ENCODE data around the gene UCP2. TPM values are rescaled to one million over a fixed set of nuclear protein-coding genes. Genes with fewer than 3 reads are reported as not detected.

The UCP2 gene
- total RNA-seq, 1 donor from 2014 or later: 76.8 TPM

- no peak for DNase-seq (ENCODE audit: low spot score)
Measured at GRCh38 chr11:73972620-73973449, 9.8 kb downstream of the UCP2 start.

DNA sequence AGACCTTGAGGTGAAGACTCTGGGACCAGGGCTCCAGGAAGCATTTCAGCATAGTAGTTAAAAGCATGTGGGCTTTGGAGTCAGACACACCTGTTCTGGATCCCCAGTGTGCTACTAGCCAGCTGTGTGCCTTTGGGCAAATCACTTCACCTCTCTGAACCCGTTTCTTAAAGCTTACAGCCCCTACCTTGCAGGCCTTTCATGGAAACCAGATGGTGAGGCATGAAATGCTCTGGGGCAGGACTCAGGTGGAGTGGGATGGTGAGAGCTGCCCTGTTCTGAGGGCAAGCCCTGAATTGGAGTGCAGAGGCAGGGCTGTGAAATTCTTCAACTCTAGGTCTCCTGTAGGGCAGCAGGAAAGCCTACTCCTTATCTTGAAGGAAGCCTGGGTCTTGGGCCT is 10.5 kb downstream of the UCP2 start:
- no peak for DNase-seq (ENCODE audit: low spot score)

- DNase-seq (ENCODE audit: low spot score): no peak
Measured at GRCh38 chr11:73971175-73971719, 11.4 kb downstream of the UCP2 start.

GRCh38 chr11:73969991-73970800 is 12.4 kb downstream of the UCP2 start:
- DNase-seq (ENCODE audit: low spot score): no peak

DNA sequence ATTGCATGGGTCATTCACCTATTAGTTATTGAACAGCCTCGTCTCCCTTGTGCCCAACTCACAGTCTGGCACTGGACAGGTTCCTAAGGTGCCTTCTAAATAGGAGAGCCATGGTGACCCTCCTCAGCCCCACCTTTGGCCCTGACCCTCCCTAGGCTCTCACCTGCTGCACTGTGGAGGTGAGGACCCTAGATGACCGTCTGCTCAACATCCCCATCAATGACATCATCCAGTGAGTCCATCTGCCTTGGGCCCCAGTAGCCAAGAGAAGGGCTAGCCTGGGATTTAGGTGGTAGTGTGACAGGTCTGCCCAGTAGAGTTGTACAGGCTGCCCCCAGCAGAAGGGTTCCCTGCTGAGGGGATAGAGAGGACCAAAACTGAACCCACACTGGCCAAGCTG is 13.6 kb downstream of the UCP2 start:
- no peak for DNase-seq (ENCODE audit: low spot score)

- DNase-seq (ENCODE audit: low spot score): no peak
Measured at GRCh38 chr11:73968356-73968966, 14.2 kb downstream of the UCP2 start.

GRCh38 chr11:73965764-73966121 is 16.9 kb downstream of the UCP2 start:
- DNase-seq (ENCODE audit: low spot score): no peak

GRCh38 chr11:73965076-73965763 is 17.4 kb downstream of the UCP2 start:
- DNase-seq (ENCODE audit: low spot score): no peak

- DNase-seq (ENCODE audit: low spot score): no peak
Measured at GRCh38 chr11:73963861-73964260, 18.8 kb downstream of the UCP2 start.

GRCh38 chr11:73962101-73962705 is 20.4 kb downstream of the UCP2 start:
- DNase-seq (ENCODE audit: low spot score): no peak

- DNase-seq (ENCODE audit: low spot score): no peak
Measured at GRCh38 chr11:73961321-73961720, 21.3 kb downstream of the UCP2 start.

GRCh38 chr11:73958521-73959141 is 24.0 kb downstream of the UCP2 start:
- no peak for DNase-seq (ENCODE audit: low spot score)

DNA sequence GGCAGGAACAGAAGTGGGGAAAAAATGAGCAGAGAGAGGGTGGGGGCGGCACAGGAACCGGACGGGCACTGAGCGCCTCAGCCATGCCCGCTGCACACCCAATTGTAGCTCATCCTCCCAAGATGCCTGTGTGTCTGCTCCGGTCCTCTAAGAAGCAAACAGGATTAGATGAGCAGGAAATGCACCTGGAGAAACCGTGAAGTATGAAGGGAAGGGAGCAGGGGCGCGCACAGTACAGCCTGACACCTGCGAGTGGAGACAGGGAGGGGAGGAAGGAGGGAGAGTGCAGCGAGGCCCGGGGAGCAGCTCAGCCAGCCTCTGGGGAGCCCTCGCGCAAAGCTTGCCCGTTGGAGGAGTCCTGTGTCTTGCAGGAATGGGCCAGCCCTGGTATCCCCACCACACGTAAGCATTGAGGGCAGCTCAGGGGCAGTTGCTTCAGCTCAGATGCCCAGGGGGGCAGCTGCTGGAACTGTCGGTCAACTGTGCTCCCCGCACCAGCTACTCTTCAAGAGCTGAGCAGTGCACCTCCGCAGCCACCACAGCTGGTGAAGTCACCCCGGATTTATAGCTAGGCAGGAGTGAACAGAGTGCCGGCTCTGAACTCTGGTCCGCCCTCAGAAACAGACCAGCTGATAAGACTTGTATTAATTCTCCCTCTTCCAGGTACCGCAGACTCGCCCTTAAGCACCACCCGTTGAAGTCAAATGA is 24.8 kb downstream of the UCP2 start:
- no peak for DNase-seq (ENCODE audit: low spot score)

GRCh38 chr11:73956876-73957653 is 25.6 kb downstream of the UCP2 start:
- no peak for DNase-seq (ENCODE audit: low spot score)

DNA sequence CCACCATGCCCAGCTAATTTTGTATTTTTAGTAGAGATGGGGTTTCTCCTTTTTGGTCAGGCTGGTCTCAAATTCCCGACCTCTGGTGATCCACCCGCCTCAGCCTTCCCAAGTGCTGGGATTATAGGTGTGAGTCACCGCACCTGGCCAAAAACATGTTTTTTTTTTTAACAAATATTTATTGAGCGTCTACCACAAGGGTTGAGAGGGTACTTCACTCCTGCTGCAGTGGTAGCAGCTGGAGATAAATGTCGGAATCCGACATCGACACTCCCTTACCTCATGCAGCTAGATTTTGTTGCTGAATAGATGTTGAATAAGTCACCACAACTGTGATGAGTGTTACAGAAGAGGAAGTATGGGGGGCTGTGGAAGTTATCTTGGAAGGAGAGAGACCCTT is 30.8 kb downstream of the UCP2 start:
- DNase-seq (ENCODE audit: low spot score): no peak

- no peak for DNase-seq (ENCODE audit: low spot score)
Measured at GRCh38 chr11:73950869-73951710, 31.6 kb downstream of the UCP2 start, which contains the start of gene DNAJB13. Gene DNAJB13 (plus strand): TSS chr11:73951026. CDS start chr11:73951070, 44 bp downstream.

GRCh38 chr11:73949912-73950311 is 32.7 kb downstream of the UCP2 start:
- no peak for DNase-seq (ENCODE audit: low spot score)

GRCh38 chr11:73949246-73949645 is 33.4 kb downstream of the UCP2 start:
- no peak for DNase-seq (ENCODE audit: low spot score)

Data from mesenteric fat pad (tissue), 1 donor.